HL-60 (cell line): ENCODE measurements around the gene CACNA2D1.

Experiments used
- POLR2AphosphoS5 ChIP-seq: IDR thresholded peaks from 2 replicates; pipeline ENCODE4 v1.6.1; 2012; ENCODE audit warnings: low read depth
- REST ChIP-seq: IDR thresholded peaks from 2 replicates; pipeline ENCODE4 v1.6.1; 2012; ENCODE audit warnings: low read depth; ENCODE audit not compliant: insufficient replicate concordance
- TF ChIP-seq, protein P1 (sequence below): IDR thresholded peaks from one replicate; pipeline ENCODE4 v1.5.1; 2011; ENCODE audit warnings: low read length, control low read depth, inconsistent platforms; ENCODE audit not compliant: insufficient read depth

DNA sequence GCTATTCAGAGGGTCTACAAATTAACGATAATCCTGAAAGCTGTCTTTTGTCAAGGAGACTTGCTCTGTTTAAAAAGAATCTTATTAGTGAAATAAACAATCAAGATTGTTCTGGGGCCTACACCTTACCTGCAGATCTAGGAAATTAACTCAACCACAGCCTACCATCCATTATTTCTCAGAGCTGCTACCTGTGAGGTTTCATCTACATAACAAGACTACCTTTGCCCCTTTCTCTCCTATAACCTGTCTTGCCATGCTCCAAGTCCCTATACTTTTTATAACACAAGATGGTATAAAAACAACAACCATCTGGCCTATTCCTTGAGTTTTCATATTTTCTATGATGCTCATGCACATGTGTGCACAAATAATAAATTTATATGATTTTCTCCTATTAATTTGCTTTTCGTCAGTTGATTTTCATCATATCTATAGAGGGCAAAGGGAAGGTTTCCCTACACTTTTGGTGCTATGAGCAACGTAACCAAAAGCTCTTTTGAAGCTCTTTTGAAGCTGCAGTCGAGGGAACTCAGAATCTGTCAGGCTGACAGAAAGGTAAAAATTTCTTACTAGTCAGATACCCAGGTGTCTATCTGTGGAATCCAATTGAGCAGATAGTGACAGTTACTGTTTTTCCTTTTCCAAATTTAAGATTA is 138.1 kb downstream of the CACNA2D1 start:
- TF ChIP-seq, protein P1, sequence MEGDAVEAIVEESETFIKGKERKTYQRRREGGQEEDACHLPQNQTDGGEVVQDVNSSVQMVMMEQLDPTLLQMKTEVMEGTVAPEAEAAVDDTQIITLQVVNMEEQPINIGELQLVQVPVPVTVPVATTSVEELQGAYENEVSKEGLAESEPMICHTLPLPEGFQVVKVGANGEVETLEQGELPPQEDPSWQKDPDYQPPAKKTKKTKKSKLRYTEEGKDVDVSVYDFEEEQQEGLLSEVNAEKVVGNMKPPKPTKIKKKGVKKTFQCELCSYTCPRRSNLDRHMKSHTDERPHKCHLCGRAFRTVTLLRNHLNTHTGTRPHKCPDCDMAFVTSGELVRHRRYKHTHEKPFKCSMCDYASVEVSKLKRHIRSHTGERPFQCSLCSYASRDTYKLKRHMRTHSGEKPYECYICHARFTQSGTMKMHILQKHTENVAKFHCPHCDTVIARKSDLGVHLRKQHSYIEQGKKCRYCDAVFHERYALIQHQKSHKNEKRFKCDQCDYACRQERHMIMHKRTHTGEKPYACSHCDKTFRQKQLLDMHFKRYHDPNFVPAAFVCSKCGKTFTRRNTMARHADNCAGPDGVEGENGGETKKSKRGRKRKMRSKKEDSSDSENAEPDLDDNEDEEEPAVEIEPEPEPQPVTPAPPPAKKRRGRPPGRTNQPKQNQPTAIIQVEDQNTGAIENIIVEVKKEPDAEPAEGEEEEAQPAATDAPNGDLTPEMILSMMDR = no peak
- TF ChIP-seq REST = no peak
- no peak for TF ChIP-seq POLR2AphosphoS5
